Measurements from ENCODE around the gene ATF5.

Gene ATF5, protein sequence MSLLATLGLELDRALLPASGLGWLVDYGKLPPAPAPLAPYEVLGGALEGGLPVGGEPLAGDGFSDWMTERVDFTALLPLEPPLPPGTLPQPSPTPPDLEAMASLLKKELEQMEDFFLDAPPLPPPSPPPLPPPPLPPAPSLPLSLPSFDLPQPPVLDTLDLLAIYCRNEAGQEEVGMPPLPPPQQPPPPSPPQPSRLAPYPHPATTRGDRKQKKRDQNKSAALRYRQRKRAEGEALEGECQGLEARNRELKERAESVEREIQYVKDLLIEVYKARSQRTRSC

DNA sequence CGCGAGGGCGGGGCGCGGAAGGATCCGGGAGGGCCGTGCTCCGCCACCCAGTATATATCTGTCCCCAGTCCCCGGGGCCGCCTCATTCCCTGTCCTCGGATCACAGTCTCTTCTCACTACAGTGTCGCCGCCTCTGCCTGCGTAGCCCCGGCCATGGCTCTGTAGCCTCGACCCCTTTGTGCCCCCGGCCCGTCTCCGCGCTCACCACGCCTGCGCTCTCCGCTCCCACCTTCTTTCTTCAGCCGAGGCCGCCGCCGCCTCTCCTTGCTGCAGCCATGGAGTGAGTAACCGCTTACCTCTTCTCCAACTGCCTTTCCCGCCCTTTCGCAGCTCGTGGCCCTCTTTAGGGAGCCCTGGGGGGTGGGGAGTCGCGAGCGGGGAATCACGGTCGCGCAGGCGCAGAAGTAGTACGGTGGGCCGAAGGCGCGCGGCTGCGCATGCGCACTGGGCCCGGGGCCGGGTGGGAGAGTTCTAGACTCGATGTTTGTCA lies at the start of gene ATF5, which contains the start of gene NUP62:
TSS of gene ATF5 (plus strand) at position 85 of the 490 bp plus-strand sequence. CDS start 1,646 bp downstream, outside the sequence.
TSS of gene NUP62 (minus strand) at position 384 of the 490 bp plus-strand sequence. CDS start 19,697 bp downstream, outside the sequence.
- DNase-seq: peak; percentile 85

DNA sequence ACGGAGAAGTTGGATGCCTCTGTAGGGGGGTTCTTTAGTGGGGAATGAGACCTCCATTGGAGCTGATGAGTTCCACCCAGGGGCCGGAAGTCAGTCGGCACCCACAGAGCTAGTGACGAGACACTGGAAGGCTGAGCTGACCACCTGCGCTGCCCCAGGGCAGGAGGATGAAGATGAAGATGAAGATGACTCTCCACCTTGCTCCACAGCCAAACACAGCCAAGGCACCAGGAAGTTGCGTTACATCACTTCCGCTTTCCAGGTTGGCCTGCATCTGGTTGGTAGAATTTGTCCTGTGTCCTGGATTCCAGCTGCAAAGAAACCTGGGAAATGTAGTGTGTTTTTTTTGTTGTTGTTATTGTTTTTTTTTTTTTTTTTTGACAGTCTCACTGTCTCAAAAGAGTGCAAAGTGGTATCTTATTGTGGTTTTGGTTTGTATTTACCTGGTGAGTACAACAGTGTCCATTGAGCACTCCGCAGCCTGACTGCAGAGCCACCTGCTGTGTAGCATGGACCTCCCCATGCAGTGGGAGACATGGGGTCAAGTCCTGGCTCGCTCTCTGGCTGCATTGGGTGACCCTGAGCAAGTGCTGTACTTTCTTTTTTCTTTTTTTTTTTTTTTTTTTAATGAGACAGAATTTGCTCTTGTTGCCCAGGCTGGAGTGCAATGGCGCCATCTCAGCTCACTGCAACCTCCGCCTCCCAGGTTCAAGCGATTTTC lies 49.6 kb upstream of the ATF5 start:
- DNase-seq: no peak

DNA sequence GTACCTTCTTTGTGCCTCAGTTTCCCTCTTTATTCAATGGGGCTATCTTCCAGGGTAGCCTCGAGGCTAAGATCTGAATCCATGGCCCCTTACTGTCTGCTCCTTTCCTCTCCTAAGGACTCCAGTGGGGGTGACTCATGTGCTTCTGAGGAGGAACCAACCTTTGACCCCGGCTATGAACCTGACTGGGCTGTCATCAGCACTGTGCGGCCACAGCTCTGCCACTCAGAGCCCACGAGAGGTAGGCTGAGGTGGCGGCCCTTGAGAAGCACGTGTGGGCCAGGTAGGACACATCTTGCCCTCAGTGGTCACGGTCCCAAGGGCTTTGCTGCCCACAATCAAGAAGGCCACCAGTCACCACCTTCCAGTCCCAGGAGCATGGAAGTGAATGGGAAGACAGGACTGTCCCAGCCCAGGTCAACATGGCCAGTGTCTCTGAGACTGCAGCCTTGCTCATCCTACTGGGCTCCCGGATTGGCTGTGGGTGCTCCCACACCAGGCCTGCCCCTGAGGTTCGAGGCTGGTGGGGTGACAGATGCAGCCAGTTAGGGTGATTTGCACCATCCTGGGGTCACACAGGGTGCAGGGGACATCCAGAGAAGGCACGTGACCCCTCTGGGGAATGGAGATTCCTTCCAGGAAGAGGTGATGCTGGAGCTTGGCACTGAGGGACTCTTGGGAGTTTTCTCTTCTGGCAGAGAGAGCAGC lies 48.7 kb upstream of the ATF5 start:
- no peak for DNase-seq

DNA sequence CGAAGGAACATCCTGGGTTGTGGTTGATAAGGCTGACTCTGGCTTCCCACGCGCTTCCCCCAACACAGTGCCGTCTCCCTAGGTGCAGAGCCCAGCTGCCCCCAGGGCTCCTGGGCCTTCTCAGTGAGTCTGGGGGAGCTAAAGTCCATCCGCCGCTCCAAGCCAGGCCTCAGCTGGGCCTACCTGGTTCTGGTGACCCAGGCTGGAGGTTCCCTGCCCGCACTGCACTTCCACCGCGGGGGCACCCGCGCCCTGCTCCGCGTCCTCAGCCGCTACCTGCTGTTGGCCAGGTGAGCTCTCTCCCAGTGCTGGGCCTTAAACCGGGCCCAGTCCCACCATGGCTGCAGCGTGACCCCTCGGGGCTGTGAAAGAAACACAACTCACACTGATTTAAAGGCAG lies 47.8 kb upstream of the ATF5 start:
- no peak for DNase-seq

DNA sequence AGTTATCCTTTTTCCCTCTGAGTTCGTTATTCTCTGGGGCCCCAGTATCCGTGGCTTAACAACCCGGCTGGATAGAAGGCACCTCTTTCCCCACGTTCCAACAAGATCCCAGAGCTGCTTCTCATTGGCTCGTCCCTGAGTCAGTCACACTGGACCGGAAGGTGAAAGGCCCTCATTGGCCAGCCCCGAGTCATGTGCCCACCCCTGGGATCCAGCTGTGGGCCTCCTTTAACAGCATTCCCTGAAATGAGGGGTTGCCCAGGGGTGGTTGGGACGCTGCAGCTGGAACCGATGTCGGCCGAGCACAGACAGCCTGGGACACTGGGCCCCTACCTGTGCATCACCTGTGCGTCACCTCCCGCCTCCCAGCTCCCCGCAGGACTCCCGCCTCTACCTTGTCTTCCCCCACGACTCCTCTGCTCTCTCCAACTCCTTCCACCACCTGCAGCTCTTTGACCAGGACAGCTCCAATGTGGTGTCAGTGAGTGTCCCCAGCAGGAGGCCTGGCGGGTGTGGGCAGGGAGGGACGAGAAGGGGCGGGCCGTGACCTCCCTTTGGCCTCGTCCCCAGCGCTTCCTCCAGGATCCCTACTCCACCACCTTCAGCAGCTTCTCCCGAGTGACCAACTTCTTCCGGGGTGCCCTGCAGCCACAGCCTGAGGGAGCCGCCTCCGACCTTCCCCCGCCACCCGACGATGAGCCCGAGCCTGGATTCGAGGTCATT lies 47.2 kb upstream of the ATF5 start:
- no peak for DNase-seq

DNA sequence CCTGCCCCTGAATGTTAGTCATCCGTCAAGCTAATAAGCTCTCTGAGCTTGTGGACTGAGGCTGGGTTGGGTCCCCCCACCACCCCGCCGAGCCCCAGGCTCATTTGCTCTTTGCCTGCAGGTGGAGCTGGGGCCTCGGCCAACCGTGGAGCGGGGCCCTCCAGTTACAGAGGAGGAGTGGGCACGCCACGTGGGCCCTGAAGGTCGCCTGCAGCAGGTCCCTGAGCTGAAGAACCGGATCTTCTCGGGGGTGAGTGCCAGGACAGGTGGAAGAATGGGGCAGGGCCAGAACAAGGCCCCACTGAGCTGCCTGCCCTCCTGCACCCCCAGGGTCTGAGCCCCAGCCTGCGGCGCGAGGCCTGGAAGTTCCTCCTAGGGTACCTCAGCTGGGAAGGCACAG lies 46.4 kb upstream of the ATF5 start:
- no peak for DNase-seq

DNA sequence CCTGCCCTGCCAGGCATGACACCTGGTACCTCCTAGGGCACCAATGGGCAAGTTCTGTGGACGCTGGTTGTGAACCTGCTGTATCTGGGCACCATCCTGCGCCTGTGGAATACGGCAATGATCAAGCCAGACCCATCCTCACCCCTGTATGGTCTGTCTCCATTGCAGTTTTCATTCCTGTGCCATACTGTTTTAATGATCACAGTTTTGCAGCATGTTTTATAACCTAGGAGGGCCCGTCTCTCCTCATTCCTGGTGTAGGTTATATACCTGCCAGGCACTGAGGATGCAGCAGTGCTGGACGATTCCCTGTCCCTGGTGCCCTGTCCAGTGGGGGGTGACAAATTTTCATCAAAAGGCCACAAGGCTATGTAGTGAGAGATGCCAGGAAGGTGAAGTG lies 45.9 kb upstream of the ATF5 start:
- no peak for DNase-seq

DNA sequence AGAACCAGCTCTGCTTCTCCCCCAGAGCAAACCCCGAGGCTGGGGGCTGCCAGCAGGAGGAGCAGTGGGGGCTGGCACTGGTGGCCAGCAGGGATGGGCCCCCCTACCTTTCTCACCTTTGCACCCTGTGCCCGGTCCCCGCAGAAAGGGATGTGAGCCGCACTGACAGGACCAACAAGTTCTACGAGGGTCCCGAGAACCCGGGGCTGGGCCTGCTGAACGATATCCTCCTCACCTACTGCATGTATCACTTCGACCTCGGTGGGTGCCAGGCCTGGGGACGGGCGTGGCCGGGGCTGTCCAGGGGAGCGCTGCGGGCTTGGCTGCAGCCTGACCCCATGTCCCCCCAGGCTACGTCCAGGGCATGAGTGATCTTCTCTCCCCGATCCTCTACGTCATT lies 44.9 kb upstream of the ATF5 start:
- no peak for DNase-seq

DNA sequence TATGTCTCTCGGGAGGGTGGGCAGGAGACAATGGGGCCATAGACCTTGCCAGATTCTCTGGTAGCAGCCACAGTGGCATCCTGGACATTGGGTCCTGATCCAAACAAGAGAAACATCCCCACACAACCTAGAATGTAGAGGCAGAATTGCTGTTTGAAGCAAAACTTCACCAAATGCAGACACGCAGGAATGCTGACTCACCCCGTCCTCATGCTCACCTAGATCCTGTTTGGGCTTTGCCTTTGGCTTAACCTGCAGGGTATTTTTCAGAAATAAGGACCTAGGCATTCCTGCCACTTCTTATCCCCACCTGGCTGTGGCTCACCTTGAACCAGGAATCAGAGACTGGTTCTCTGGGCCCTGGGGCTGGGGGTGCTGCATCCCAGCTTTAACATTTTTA lies 44.2 kb upstream of the ATF5 start:
- no peak for DNase-seq

DNA sequence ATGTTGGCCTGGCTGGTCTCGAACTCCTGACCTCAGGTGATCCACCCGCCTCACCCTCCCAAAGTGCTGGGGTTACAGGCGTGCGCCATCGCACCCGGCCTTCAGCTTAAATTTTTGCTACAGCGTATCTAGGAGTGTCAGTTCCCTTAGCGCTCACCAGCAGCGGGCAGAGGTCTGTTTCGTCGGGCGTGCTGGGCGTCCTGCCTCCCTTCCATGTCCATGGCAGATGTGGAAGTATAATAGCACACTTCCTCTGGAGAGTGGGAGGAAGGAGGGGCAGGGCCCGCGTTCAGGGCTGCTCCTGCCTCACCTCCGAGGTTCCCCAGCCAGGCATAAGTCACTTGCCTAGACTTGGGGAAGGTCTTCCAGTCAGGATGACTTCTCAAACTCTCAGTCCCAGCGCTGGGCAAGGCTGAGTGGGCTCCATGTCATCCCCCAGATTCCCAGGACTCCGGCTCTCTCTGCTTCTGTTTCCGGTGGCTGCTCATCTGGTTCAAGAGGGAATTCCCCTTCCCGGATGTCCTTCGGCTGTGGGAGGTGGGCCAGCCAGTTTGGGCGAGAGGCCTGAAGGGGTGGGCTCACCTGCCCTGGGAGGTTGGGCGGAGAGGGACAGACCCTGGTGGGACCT lies 41.9 kb upstream of the ATF5 start:
- no peak for DNase-seq

DNA sequence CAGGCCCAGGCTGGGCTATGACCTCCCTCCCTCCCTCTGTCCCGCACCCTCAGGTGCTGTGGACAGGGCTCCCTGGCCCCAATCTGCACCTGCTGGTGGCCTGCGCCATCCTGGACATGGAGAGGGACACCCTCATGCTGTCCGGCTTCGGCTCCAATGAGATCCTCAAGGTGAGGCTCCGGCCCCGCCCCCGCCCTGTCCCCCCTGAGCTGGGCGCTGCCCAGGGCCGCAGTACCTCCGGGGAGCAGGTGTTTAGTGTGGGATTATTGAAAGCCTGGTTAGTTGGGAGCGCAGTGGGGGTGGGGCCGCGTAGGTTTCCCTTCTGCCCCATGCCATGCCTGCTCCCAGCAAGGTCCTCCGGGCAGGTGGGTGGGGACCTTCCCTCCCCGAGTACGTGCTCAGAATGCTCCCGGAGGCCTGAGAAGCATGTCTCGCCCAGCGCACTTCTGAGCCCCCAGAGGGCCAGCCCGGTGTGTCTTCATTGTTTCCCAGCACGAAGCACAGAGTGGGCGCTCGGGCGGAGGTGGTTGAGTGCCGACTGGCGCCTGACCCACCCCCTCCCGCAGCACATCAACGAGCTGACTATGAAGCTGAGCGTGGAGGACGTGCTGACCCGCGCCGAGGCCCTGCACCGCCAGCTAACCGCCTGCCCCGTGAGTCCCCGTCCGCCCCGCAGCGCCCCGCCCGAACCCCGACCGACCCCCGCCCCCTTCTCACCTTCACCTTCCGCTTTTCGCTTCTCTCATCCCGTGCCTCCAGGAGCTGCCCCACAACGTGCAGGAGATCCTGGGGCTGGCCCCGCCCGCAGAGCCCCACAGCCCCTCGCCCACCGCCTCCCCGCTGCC lies 41.1 kb upstream of the ATF5 start:
- DNase-seq: no peak

DNA sequence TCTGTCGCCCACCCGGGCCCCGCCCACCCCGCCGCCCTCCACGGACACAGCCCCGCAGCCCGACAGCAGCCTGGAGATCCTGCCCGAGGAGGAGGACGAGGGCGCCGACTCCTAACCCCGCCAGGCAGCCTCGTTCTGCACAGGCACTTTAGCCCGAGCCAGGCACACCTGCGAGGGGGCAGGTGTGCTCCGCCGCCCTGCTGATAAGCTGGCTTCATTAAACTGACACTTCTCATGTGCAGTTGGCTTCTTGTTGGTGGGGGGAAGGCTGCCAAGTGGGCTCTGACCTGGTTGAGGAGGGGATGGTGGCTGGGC lies 40.5 kb upstream of the ATF5 start:
- DNase-seq: no peak

DNA sequence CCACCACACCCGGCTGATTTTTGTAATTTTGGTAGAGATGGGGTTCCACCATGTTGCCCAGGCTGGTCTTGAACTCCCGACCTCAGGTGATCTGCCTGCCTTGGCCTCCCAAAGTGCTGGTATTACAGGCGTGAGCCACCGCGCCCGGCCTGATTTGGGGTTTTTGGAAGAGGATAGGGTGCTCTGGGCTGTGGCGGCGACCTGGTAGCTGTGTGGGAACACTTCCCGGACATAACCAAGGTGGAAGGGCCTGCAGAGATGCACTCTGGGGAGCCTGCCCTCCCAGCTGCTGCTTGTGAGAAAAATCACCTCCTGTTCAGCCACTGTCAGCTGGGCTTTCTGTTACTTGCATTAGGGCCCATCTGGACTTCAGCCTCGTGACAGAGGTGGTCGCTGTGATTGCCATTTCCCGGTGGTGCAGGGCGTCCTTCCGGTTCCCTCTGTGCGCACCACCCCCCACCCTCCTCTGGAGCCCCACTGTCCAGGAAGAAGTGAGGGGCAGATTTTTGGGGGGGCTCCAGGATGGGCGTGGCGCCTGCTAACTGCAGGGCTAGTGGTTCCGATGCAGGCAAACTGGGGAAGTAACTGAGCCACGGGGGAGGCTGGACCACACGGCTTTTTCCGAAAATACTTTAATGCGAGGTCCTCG lies 39.8 kb upstream of the ATF5 start:
- no peak for DNase-seq

DNA sequence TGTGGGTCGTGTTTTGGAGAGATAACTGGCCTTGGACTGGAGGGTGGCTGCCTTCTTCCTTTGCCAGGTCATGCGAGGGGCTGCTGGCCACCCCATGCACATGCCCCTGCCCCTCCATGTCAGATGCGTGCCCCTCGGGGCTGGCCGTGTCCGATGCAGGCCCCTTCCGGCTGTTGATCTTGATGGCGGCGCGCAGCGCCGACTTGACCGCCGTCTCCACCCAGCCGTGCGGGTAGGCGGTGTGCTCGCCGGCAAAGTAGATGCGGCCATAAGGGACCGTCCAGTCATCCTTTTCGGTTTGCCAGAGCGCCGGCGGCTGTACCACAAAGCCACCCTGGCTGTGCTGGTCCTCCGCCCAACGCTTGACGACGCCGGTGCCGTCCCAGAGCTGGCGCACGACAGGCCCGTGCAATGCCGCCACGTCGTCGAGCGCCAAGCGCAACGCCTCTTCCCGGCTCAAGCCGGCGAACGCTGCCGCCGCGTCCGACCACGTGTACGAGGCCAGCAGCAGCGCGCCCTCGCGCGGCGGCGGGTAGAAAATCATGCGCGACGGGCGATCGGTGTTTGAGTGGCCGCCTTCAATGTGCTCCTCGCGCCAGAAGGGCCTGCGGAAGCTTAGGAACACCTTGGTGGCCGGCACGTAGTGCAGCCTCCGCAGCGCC lies 39.2 kb upstream of the ATF5 start:
- no peak for DNase-seq

DNA sequence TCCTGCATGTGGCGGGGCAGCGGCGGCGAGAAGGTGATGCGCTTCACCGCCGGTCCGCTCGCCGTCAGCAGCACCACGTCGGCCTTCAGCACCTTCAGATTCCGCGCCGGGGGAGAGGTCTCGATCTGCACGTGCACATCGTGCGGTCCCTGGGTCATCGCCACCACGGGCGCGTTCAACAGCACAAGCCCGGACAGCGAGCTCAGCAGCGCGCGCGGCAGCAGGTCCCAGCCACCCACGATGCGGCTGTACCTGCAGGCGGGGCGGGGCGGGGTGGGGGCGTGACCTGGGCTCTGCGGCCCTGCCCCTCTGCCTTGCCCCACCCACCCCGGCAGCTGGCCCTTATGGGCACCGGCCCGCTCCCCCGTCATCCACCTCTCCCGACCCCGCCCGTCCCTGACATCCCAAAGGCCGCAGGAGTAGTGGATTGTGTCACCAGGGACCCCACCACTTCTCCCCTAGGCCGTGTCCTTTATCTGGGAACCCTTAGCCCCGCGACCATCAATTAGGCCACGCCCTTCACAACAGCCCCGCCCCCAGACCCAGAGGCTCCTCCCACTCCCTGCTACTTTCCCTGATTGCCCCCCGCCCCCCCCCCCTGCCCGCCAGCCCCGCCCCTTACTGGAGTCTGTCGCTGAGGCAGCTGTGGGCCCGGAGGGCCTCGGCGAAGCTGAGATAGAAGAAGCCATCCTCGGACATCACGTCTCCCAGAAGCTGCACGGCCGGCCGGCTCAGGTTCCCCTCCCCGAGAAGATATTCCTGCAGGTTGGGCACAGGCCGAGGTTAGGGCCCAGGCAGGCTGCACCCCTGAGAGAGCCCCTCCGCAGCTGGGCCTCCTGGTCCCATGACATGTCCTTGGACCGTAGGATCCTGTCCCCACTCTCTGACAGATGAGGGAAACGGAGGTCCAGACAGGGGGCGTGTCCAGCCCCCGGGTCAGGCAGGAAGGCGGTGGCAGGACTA lies 38.4 kb upstream of the ATF5 start:
- no peak for DNase-seq

DNA sequence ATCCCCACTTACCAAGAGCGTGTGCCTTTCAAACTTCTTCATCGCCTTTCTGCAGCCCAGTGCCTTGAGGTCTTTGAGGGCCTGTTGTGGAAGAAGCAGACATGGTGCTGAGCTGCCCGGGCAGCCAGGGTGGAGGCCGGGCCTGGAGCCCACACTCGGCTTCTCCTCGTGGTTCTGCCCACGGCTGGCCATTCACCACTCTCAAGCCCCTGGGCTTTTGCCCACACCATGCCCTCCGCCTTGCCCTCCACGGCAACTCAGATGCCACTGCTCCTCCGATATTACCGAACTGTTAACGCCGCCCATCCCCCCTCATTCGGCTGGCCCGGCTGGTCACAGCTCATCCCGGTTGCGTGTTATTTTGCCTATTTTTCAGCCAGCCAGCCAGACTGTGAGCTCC lies 37.6 kb upstream of the ATF5 start:
- DNase-seq: no peak

DNA sequence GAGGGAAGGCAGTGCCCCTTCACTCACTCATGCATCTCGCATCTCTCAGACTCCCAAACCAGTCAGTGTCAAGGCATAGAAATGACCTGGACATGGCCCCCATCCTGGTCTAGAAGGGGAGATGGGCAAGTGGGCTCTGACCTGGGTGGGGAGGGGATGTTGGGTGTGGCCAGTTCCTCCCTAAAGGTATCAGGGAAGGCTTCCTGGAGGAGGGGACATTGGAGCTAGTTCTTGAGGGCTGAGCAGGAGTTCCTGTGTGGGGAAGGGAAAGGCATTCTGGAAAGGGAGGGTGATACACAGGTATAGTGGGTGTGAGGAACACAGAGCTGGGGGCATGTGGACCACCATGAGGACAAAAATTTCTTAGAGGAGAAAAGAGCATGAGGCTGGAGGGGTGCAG lies 36.3 kb upstream of the ATF5 start:
- no peak for DNase-seq

DNA sequence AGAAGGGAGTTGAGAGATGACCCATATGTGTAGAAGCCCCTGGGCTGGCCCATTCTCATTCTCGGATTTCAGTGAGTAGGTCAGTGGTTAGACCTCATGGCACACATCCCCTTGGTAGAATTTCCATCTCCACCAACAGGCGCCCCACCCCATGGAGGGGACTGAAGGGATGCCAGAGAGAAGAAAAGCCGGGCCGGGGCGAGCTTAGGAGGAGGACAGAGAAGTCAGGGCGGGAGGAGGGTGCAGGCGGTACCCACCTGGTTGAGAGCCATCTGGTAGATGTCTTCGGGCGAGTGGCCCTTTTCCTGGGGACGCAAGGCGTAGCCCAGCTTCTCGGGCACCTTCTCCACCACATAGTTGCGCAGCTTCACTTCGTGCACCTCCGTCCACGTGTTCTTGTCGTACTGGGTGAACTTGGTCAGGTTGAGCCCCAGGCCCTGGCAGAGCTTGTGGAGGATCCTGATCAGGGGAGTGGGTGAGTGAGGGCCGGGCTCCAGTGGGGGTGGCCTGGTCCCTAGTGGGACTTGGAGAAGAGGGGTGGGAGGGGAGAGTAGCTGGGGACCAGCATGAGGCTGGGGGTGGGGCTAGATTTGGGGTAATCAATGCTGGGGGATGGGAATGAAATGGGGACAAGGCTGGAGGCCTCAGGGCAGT lies 34.9 kb upstream of the ATF5 start:
- no peak for DNase-seq
